DMS114 treated with DMSO at 0.1 percent for 48 hours (cell line): ENCODE results near the gene PTPRT.

Experiments used
- DNase-seq: peaks from one replicate; lab custom pipeline; 2025; ENCODE audit not compliant: unreplicated experiment; lab: John Stamatoyannopoulos, UW

Gene PTPRT

GRCh38 chr20:43123180-43123579, 66.5 kb downstream of the PTPRT start:
- no peak for DNase-seq

- DNase-seq = no peak
These were observed 70.0 kb downstream of the PTPRT start for GRCh38 chr20:43119720-43120119.

- no peak for DNase-seq
These were observed 87.3 kb downstream of the PTPRT start for GRCh38 chr20:43102394-43102793.

DNA sequence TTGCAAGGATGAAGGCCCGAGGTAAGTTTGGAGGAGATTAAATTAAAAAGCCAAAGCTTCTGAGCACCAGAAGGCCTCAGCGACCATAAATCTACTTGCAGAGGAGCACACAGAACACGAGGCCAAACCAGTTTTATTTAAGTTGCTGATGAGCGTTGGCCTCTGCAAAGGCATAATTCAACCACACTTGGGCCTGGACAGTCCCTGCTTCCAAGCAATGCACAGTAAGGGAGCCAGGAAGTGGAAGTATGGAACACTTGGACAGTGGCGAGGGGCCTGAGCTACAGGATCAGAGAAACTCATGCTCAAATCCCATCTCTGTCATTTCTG, 92.8 kb downstream of the PTPRT start:
- no peak for DNase-seq

DNA sequence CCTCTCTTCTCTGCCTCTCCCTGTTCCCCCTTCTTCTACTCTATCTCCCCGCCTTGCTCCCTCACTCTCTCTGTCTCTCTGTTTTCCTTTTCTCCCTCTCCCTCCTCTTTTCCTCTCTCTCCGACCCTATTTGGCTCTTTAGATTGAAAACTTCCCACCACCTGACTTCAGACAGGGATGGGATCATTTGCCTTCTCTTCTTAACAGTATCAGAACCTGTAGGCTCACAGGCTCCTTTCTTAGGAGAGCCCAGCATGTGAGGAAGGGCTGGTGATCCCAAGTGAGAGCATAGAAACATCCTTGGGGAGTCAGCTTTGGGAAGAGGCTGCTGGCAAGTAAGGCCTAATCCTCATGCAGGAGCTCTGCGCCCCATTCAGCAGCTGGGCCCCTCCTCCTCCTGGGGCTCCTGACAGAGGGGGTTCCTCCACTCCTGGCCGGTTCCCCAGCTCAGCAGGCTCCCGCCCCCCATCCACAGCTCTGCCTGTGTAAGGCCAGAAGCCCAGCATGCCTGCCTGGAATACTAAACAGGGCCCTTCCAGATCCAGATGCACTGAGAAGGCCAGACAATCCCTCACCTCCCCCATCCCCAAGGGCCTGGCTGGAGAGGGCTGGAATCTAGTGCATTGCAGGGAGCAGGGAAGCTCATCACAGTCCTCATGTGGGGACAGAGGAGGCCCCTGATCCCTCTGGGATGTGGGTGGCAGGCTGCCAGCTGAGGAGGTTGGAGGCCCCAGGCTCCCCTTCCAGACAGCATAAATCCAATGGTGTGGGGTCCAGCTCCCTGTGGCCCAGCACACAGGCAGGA, 93.4 kb downstream of the PTPRT start:
- no peak for DNase-seq

DNA sequence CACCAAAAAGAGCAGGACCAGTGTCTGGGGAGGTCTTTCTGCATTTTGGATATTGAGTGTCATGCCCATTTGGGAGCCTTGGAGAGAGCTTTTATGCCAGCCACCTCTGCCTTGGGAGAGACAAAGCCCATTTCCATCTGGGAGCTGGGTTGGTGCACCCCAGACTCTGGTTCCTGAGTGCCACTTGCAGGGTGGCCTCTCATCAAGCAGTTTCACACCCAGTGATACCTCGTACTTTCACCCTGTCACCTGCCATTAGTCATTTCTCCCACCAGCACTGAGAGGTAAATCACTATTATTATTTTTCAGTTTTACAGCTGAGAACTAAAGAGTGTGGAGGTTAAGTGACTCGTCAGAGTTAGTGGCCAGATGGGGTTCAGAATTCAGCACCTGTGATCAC, 94.7 kb downstream of the PTPRT start:
- DNase-seq = no peak

- DNase-seq = no peak
These were observed 97.2 kb downstream of the PTPRT start for GRCh38 chr20:43092386-43093088.

DNA sequence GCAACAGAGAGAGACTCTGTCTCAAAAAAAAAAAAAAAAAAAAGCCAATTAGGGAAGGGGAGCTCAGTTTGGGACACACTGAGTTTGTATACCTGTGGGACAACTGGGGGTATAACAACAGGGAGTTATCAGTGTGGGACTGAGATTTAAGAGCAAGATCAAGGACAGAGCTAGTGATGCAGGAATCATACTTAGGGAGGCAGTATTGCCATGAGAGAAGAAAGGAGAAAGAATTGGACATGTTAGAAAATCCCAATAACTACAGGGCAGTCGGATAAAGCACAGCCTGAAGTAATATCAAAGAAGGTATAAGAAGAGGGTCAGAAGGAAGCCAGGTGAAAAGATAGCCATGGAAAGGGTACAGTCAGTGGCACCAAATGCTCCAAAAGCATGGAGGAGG, 121.2 kb downstream of the PTPRT start:
- DNase-seq = no peak

DNA sequence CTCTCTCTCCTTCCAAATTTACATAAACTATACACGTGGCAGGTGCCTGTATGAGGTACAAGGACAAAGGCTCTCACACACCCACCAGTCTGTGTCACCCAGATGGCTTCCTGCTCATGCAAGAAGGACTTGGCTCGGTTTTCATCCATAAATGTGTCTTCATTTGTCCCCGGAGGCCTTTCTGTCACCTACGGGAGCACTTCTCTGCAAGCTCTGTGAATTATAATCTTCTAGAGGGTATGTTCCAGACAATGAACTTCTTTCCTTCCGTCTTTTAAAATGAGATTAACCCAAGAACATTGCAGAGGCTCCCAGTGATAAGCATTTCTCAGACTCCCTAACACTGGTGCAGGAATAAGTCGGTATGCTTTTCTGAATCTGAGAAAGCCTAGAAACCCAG, 123.6 kb downstream of the PTPRT start:
- DNase-seq = no peak

DNA sequence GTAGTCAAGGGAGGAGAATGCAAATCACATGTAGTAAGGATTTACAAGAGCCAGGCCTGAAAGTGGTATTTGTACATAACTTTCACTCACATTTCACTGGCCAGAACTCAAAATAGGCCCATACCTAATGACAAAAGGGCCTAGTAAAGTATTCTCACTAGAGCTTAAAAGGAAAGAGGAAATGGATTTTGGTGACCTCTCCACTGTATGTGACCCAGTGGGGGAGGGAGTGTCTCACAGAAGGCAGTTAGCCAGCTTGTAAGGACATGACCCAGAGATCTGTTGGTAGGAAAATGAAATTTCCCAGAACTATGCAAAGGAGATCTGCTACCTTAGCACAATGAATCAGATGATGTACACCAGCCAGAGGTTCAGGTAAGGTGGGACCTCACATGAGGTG, 124.4 kb downstream of the PTPRT start:
- DNase-seq = no peak

DNA sequence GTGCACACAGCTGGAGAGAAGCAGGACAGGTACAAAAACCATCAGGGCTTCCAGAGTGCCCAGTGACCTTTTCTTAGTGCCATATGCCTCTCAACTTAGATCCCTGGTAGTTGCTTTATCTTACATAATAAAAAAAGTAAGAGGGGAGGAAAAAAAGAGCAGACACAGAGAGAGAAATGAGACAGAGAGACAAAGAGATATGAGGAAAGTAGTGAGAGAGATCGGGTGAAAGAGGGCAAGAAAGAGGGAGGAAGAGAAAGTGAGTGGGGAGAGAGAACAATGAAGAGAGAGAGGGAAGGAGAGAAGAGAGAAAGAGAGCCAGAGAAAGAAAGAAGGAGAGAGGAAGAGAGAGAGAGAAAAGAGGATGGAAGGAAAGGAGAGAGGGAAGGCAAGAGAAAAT, 131.6 kb downstream of the PTPRT start:
- no peak for DNase-seq

- DNase-seq = no peak
These were observed 132.4 kb downstream of the PTPRT start for GRCh38 chr20:43057317-43057716.

DNA sequence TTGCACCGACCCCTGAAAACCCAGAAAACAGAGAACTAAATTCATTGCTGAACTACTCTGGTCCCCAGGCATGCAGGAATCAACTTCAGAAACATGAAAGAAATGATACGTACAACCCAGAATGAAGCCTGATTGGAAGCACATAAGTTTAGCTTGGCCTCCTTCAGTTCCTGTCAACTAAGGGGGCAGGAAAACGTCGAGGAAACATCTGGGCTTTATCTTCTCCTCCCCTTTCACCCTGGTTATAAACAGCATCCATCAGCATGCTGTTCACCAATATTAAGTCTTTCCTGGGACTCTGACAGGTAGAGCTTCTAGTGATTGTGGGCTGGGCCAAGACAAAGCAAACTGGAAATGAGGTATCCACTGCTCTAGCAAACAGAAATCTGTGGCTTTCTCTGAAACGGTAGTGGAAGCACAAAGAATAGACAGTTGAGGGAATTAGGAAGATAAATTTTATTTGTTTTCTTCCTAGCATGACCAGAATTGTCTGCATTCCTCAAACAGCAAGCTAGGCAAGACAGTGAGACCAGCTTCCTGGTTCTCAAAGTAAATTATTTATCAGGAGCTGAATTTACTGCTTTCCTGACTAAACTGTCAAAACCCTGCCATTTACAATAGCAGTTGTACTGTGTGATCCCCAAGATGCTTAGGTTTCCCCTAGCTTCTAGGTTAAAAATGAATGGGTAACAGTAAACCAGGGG, 134.4 kb downstream of the PTPRT start:
- no peak for DNase-seq

GRCh38 chr20:43052532-43052931, 137.2 kb downstream of the PTPRT start:
- no peak for DNase-seq

- no peak for DNase-seq
These were observed 142.7 kb downstream of the PTPRT start for GRCh38 chr20:43046966-43047365.

DNA sequence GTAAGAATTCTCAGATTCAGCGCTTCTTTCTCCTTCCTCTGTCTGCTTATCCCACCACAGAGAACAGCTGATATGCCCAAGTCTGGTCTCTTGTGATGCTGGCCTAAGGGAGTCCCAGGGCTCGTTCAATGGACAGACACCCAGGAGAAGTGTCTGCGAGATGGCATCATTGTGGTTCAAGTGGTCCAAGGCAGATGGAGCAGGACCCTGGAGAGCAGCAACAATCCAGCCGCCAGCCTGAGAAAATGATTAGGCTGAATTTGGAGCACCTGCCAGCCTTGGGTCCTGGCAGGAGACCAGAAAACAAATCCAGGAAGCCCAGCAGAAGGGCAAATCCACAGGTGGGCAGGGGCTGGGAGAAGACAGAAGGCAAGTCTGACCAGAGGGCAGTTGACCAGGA, 145.8 kb downstream of the PTPRT start:
- no peak for DNase-seq

- DNase-seq = no peak
These were observed 149.3 kb downstream of the PTPRT start for GRCh38 chr20:43040427-43040826.

- DNase-seq = no peak
These were observed 151.9 kb downstream of the PTPRT start for GRCh38 chr20:43037605-43038309.

DNA sequence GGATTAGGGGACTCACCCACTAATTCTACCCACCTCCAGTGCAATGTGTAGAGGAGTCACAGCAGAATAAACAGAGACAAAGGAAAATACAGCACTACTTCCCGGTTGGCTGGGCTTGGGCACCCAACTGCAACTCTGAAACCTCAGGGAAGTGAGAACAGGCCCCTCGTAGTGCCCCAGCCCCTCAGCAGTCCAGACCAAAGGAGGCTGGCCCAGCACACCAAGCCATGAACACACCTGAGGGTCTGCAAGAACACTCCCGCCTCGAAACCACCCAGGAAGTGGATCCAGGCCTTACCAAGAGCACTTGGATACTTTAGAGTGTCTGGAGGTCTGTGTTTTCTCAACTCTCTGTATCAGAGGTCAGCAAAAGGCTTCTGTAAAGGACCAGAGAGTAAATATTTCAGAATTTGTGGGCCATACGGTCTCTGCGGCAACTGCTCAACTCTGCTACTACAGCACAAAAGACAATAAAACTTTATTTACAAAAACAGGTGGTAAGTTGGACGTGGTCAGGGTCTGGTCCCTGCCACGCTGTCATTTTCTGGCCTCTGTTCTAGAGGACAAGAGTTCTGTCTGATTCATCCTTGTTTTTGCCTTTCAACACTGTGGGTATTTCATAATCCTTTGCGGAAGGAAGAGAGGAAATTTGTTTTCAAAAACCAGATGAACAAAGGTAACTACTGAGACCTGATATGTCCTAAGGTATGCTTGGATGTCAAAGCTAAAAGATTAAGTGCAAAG, 154.6 kb downstream of the PTPRT start:
- DNase-seq = no peak

- DNase-seq = no peak
These were observed 157.2 kb downstream of the PTPRT start for GRCh38 chr20:43032459-43032858.

GRCh38 chr20:43029176-43029575, 160.5 kb downstream of the PTPRT start:
- no peak for DNase-seq
